NCI-H1436 (cell line): ENCODE data around the gene WDR54.
"Not testable (repeated sequence)": the region's sequence is repeated elsewhere in the genome, so short reads cannot be mapped to it uniquely, and the experiment has no call there.

ENCODE experiments used
- DNase-seq: peaks from one replicate; lab custom pipeline; 2025; lab: John Stamatoyannopoulos, UW

The WDR54 gene

GRCh38 chr2:74429487-74430451 lies 8.2 kb downstream of the WDR54 start:
- DNase-seq = no peak

GRCh38 chr2:74430502-74430901 lies 9.0 kb downstream of the WDR54 start:
- no peak for DNase-seq

- no peak for DNase-seq
Observed at GRCh38 chr2:74436111-74436805, 14.7 kb downstream of the WDR54 start.

GRCh38 chr2:74436848-74437695 lies 15.5 kb downstream of the WDR54 start:
- no peak for DNase-seq

GRCh38 chr2:74438248-74438647 lies 16.7 kb downstream of the WDR54 start:
- no peak for DNase-seq

- DNase-seq = no peak
Observed at GRCh38 chr2:74439373-74439772, 17.8 kb downstream of the WDR54 start.

GRCh38 chr2:74439803-74440377 lies 18.4 kb downstream of the WDR54 start:
- no peak for DNase-seq

- peak; percentile 72 for DNase-seq
Observed at GRCh38 chr2:74440378-74441169, 19.0 kb downstream of the WDR54 start.

- no peak for DNase-seq
Observed at GRCh38 chr2:74441170-74441689, 19.7 kb downstream of the WDR54 start.

GRCh38 chr2:74441690-74442482 lies 20.4 kb downstream of the WDR54 start, which contains the start of gene RTKN:
Gene RTKN (minus strand): TSS chr2:74441937. CDS start chr2:74441816, 121 bp downstream.
- no peak for DNase-seq

- DNase-seq = not testable (repeated sequence)
Observed at GRCh38 chr2:74442483-74443297, 21.2 kb downstream of the WDR54 start.

- DNase-seq = no peak
Observed at GRCh38 chr2:74444498-74445318, 23.2 kb downstream of the WDR54 start.

GRCh38 chr2:74447230-74447999 lies 25.9 kb downstream of the WDR54 start:
- DNase-seq = no peak

- DNase-seq = no peak
Observed at GRCh38 chr2:74448771-74449170, 27.2 kb downstream of the WDR54 start.

GRCh38 chr2:74450570-74451190 lies 29.1 kb downstream of the WDR54 start:
- no peak for DNase-seq

- DNase-seq = peak; percentile 96
Observed at GRCh38 chr2:74454654-74455511, 33.4 kb downstream of the WDR54 start, which contains the start of gene INO80B. Gene INO80B (plus strand): TSS chr2:74455087. CDS start chr2:74455117, 30 bp downstream.
